GM19467 (cell line): ENCODE results near the gene ODAD3.
"Not testable (repeated sequence)": the region's sequence is repeated elsewhere in the genome, so short reads cannot be mapped to it uniquely, and the experiment has no call there.

Experiments
- ATAC-seq: cut with Tn5 transposase; IDR thresholded peaks from one replicate; pipeline ENCODE4 v1.9.1; 2021; ENCODE audit warnings: mild to moderate bottlenecking, moderate library complexity; ENCODE audit not compliant: unreplicated experiment

Gene ODAD3

DNA sequence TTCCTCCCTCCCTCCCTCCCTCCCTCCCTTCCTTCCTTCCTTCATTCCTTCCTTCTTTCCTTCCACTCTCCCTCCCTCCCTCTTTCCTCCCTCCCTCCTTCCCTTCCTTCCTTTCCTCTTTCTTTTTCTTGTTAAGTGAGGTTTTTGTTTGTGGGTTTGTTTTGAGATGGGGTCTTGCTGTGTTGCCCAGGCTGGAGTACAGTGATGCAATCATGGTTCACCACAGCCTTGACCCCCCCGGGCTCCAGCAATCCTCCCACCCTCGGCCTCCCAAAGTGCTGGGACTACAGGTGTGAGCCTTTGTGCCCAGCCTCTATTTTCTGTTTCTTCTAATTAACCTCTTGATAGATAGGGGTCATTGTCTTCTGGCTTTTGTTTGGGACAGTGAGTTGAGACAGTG, 26.5 kb upstream of the ODAD3 start:
- ATAC-seq, result no peak

DNA sequence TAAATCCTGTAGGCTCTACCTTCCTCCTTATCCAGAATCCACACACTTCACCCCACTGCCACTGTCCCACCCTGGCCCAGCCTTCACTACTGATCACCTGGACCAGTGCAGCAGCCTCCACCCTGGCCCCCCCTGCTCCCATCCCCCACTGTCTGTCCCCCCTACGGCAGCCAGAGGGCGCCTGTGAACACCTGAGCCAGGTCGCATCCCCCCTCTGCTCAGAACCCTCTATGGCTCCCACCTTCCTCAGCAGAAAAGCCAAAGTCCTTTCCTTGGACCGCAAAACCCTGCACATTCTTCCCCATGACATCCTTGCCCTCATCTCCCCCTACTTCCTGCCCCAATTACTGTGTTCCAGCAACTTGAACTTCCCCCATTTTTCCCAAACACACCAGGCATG, 25.3 kb upstream of the ODAD3 start:
- ATAC-seq, result no peak

- not testable (repeated sequence) for ATAC-seq
These were observed 24.0 kb upstream of the ODAD3 start for GRCh38 chr19:11458912-11459311.

GRCh38 chr19:11458236-11458900, 23.4 kb upstream of the ODAD3 start:
- ATAC-seq, result no peak

DNA sequence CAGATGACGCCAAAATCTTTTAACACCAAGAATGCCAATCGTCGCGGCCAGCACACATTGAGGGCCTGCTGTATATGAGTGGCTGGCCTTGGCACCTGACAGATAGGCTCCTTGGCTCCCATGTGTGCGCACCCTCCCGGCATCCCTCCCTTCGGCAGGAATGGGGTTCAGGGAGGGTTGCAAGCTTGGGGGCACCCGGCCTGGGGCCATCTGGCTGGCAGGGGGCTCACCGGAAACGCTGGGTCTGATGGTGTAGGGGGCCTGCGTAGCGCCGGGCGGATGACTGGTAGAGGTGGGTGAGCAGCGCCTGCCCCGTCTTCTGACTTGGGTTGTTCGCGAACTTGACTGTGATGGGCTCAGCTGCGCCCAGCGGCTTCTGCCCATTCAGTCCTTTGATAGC, 22.9 kb upstream of the ODAD3 start:
- ATAC-seq, result no peak

- no peak for ATAC-seq
These were observed 22.2 kb upstream of the ODAD3 start for GRCh38 chr19:11457115-11457514.

GRCh38 chr19:11456659-11457058, 21.7 kb upstream of the ODAD3 start:
- ATAC-seq, result no peak

GRCh38 chr19:11455233-11455554, 20.3 kb upstream of the ODAD3 start:
- not testable (repeated sequence) for ATAC-seq

- ATAC-seq, result no peak
These were observed 18.8 kb upstream of the ODAD3 start for GRCh38 chr19:11453468-11454341.

- ATAC-seq, result no peak
These were observed 17.8 kb upstream of the ODAD3 start for GRCh38 chr19:11452620-11453310.

GRCh38 chr19:11451871-11452619, 17.1 kb upstream of the ODAD3 start:
- ATAC-seq, result no peak

GRCh38 chr19:11451327-11451870, 16.5 kb upstream of the ODAD3 start:
- no peak for ATAC-seq

DNA sequence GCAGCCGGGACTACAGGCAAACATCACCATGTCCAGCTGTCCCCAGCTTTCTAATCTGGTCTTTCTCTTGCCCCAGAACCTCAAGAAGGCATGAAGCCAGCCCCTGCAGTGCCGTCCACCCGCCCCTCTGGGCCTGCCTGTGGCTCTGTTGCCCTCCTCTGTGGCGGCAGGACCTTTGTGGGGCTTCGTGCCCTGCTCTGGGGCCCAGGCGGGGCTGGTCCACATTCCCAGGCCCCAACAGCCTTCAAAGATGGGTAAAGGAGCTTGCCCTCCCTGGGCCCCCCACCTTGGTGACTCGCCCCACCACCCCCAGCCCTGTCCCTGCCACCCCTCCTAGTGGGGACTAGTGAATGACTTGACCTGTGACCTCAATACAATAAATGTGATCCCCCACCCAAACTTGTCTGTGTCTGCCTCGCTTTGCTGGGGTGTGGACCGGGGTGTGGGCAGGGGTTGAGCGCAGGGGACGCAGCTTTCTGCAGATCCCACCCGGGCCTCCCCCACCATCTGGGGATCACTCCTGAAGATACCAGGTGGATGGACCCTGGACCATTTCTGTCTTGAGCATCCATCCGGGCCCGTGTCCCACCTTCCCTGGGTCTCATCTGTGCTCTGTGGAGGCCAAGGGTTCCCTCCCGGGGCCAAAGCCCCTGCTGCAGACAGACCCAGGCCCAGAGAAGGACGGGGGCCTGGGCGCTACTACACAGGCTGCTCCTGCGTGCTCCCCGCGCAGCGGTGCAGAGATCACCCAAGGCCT, 15.8 kb upstream of the ODAD3 start:
- ATAC-seq, result no peak

GRCh38 chr19:11448923-11449554, 14.1 kb upstream of the ODAD3 start:
- no peak for ATAC-seq

DNA sequence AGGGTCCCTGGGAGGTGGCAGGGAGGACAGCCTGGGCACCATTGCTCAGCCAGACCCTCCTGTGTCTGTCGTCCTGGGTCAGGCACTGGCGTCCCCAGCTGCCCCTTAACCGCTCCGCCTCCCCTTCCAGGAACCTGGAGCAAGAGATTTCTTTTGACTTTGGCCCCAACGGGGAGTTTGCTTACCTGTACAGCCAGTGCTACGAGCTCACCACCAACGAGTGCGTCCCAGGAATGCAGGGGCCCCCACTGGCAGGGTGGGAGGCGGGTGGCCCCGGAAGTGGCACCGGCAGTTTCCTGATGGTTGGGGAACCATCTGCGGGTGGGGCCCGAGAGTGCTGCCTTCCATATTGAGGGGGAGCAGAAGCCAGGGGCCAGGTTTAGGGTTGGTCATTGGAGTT, 13.5 kb upstream of the ODAD3 start:
- no peak for ATAC-seq

DNA sequence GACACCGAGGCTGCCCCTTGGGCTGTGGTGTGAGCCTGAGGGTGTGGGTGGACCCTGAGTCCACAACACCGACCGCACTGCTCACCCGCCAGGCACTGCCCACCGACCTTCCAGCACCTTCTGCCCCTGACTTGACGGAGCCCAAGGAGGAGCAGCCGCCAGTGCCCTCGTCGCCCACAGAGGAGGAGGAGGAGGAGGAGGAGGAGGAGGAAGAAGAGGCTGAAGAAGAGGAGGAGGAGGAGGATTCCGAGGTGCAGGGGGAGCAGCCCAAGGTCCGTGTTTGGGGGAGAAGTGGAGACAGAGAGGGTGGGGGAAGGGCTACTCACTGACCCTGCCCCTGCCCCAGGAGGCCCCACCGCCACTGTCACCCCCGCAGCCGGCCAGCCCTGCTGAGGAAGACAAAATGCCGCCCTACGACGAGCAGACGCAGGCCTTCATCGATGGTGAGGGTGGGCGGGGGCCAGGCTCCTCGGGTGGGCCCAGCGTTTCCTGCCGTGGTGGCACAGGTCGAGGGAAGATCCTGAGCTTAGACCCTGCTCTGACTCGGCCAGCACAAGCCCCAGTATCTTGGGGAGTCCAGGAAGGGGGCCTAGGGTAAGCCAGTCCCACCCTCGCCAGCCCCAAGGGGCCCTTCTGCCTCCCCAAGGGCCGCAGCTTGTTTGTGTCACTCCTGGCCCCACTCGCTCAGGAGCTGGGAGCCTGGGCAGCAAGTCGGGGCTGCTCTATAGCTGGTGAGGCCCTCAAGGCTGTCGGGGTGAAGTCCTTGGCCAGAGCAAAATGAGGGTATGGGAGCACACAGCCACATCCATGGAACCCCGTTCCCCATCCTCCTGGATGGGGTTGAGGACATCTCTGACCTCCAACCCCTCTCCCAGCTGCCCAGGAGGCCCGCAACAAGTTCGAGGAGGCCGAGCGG, 12.7 kb upstream of the ODAD3 start:
- ATAC-seq, result no peak

GRCh38 chr19:11446652-11447301, 11.9 kb upstream of the ODAD3 start:
- no peak for ATAC-seq

- no peak for ATAC-seq
These were observed 11.3 kb upstream of the ODAD3 start for GRCh38 chr19:11446271-11446651.
